Germinal center (tissue), 1 donor: ENCODE measurements around the gene TET3.

Experiments used
- DNase-seq: peaks from one replicate; pipeline ENCODE4 v3.0.0; 2012; ENCODE audit warnings: mixed read lengths, low spot score

The TET3 gene

GRCh38 chr2:73987109-73987947 lies 2.6 kb downstream of the TET3 start:
- DNase-seq = no peak

- DNase-seq = no peak
Observed at GRCh38 chr2:73987948-73988700, 3.4 kb downstream of the TET3 start.

DNA sequence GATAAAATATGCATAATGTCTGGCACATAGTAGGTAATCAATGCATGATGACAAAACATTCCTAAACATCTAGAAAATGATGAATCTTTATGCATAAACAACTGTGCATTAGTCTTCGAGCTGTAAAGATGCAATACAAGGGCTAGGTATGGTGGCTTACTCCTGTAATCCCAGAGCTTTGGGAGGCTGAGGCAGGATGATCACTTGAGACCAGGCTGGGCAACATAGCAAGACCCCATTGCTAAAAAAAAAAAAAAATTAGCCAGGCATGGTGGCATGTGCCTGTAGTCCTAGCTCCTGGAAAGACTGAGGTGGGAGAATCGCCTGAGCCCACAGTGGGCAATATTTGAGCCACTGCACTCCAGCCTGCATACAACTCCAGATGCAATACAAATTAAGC lies 5.3 kb downstream of the TET3 start:
- DNase-seq = no peak

DNA sequence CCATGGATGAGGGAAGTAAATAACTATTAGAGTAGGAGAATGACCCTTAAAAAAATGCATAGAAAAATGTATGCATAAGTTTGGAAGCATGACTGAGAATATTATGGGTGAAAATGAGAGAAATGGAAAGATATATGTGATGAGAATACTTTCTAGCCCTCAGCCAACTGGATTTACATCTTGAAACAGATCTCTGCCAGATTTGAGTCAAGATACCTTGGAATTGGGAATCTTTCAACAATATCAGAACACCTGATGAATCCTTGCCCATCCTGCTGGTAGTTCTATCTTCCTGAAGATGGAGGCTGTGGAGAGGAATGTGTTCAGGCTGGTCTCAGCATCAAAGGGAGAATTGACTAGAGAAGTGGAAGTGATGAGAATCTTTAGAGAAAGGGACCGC lies 5.8 kb downstream of the TET3 start:
- no peak for DNase-seq

- no peak for DNase-seq
Observed at GRCh38 chr2:73992036-73992435, 7.3 kb downstream of the TET3 start.

GRCh38 chr2:73993376-73993775 lies 8.7 kb downstream of the TET3 start:
- DNase-seq = no peak

DNA sequence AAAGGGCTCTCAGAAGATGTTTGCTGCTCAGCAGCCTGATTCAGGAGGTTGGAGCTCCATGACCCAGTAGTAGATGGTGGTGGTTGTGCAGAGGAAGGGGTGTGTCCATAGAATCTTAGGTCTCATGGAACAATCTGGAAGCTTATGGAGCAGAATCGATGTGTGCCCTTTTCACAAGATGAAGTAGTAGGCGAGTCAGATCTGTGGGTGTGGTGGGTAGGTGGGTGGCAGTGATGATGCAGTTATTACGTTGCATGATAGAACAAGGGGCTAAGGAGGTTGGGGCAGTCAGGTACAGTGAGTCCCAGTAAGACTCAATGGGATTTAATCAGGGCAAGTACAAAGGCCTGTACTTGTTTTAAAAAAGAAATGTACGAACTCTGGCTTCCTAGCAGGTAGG lies 9.1 kb downstream of the TET3 start:
- no peak for DNase-seq

DNA sequence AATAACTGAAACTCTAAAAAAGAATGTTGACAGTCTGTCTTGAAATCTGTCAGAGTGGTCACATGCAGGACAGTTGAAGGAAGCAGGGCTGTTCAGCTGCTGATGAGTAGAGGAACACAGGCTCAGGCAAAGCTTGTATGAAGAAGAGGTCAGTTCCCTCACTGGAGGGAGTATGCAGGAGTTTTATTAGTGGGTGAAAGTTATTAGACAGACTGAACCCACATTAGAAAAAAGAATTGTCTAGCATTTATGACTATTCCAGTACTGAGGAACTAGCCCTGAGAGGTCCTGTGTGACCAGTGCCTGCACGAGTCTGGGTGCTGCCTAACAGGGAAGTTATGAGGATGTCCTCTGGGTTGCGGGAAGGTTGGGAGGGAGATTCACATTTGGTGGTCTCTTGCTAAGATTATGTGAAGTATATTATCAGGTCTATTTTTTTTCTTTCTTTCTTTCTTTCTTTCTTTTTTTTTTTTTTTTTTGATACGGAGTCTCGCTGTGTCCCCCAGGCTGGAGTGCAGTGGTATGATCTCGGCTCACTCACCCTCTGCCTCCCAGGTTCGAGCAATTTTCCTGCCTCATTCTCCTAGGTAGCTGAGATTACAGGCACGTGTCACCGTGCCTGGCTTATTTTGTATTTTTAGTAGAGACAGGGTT lies 9.6 kb downstream of the TET3 start:
- no peak for DNase-seq

DNA sequence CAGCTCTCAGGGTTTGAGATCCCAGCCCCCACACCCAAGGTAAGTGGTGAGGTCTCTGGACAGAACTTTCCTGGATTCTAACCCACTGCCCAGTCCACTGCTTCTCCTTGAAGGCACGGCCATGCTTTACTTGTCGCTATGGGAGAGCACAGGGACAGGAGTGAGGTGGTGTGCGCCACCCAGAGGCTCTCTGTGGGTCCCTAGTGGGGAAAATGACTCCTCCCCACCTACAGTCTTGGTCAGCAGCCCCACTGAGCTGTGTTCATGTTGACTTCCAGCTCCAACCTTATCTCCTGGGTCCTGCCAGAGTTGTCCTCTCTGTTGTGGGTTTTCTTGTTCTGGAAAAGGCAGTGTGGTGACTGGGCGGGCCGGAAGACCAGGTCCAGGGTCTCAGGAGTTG lies 11.1 kb downstream of the TET3 start:
- DNase-seq = no peak

GRCh38 chr2:73997813-73998212 lies 13.1 kb downstream of the TET3 start:
- DNase-seq = no peak

GRCh38 chr2:73998451-73998850 lies 13.7 kb downstream of the TET3 start:
- no peak for DNase-seq

DNA sequence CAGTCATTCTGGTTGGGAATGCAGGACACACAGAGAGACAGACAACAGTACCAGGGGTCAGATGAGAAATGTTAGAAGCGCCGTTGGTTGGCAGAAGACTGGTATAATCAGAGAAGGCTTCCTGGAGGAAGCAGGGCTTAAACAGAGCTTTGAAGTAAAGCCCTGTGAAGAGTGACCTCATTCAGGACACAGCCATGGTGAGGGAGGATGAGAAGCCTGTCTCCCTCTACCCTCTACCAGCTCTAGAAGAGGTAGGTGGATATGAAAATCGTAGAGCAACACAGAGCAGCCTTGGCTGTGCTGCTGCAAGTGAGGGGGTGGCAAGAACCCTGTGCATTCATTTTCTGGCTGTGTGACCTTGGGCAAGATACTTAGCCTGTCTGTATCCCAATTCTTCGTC lies 14.2 kb downstream of the TET3 start:
- no peak for DNase-seq

- no peak for DNase-seq
Observed at GRCh38 chr2:73999881-74000597, 15.3 kb downstream of the TET3 start.

DNA sequence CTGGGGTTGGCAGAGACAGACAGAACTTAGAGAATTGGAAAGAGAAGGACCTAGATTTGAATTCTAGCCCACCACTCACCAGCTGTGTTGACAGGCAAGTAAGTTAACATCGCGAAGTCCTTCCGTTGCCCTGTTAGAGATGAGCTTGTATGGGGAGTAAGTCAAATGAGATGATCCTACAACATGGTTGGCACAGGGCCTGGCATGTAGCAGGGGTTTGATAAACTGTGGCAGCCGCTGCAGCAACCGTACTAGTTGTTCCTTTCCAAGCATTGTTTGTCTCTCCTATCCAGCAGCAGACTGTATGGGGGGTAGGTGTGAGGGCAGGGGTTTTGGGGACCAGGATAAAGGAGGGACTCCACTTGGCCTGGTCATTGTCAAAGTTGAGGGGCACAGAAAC lies 16.0 kb downstream of the TET3 start:
- no peak for DNase-seq

DNA sequence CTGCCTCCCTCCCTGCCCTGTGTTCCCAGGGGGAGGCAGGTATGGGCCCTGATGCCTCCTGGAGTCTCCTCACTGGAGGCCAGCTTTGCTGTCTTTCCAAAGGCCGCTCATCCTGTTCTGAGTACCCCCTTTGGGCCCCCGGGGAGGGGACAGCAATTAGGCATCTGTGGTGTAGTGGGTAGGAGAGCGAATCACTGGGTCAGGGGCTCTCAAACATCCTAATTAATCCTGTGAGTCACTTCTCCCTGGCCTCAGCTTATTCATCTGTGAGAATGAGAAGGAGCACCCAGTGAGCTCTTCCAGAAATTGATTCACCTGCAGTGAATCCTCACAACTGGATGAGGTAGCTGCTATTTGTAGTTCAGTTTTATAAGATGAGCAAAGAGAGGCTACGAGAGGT lies 16.4 kb downstream of the TET3 start:
- no peak for DNase-seq

GRCh38 chr2:74001781-74002504 lies 17.2 kb downstream of the TET3 start:
- DNase-seq = no peak

DNA sequence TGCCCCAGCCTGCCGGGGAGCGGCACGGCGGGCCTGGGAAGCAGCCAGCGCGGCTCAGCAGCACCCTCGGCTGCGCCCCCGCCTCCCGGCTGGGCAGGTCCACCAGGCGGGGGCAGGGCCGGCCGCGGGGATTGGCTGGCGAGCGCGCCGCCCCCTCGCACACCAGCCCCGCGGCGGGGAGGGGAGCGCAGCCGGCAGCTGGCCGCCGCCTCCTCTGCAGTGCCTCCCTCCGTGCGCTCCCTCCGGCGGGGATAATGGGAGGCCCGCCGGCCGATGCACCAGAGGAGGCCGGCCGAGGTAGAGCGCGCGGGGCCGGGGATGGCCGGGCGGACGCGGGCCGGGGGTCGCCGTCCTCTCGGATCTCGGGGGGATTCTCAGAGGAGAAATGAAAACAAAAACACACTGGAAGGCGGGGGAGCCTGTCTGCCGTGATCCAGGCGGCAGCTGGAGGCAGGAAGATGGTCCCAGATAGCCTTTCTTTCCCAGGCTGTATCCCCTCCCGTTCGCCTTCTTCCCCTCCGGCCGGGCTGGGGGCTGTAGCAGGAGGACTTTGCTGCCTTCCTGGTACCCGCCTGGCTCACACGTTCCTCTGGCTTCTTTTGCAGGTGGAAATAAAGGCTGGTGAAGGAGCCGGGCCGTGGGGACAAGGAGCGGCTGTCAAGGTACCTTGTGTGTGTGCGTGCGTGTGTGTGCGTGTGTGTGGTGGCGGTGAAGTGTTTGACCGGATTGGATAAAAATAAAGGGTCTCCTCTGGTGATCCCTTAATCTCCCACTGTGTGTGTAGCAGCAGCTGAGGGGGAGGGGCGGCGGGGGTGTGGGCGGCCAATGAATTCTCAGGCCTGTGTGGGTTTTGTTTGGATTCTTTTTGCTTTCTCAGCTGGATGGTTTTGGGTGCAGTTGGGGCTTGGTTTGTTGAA lies 18.1 kb downstream of the TET3 start:
- DNase-seq = peak; percentile 88

- DNase-seq = no peak
Observed at GRCh38 chr2:74003494-74004211, 18.9 kb downstream of the TET3 start.

GRCh38 chr2:74004212-74005182 lies 19.8 kb downstream of the TET3 start:
- DNase-seq = no peak
